ENCODE measurements around the gene VGLL3.

DNA sequence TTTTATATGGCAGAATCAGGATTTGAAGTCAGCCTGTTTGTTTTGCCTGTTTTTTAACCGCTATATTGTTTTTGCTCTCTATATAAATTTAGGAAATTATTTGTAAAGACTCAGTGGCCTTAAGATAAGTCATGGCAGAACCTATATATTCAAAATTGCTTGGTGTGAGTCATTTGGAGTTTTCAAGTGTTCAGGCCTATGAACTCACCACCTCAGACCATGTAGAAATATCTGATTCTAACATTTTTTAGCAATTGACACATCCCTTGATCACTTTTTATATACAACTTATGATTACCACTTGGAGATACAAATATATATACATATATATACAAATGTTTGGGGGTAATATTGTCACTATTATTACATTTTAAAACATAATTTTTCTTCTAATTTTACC lies 95.7 kb downstream of the VGLL3 start:
- TF ChIP-seq POLR2A (IDR thresholded peaks at IDR 0.05), result no peak
- TF ChIP-seq, protein P1, sequence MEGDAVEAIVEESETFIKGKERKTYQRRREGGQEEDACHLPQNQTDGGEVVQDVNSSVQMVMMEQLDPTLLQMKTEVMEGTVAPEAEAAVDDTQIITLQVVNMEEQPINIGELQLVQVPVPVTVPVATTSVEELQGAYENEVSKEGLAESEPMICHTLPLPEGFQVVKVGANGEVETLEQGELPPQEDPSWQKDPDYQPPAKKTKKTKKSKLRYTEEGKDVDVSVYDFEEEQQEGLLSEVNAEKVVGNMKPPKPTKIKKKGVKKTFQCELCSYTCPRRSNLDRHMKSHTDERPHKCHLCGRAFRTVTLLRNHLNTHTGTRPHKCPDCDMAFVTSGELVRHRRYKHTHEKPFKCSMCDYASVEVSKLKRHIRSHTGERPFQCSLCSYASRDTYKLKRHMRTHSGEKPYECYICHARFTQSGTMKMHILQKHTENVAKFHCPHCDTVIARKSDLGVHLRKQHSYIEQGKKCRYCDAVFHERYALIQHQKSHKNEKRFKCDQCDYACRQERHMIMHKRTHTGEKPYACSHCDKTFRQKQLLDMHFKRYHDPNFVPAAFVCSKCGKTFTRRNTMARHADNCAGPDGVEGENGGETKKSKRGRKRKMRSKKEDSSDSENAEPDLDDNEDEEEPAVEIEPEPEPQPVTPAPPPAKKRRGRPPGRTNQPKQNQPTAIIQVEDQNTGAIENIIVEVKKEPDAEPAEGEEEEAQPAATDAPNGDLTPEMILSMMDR (IDR thresholded peaks at IDR 0.05), result no peak
- TF ChIP-seq EP300 (IDR thresholded peaks at IDR 0.05), result no peak
